HL-60 (cell line): ENCODE data around the gene MYOF.

ENCODE experiments used
- CTCF ChIP-seq: IDR thresholded peaks from one replicate; pipeline ENCODE4 v1.5.1; 2011; ENCODE audit warnings: low read length, control low read depth, inconsistent platforms; ENCODE audit not compliant: insufficient read depth
- POLR2AphosphoS5 ChIP-seq: IDR thresholded peaks from 2 replicates; pipeline ENCODE4 v1.6.1; 2012; ENCODE audit warnings: low read depth
- REST ChIP-seq: IDR thresholded peaks from 2 replicates; pipeline ENCODE4 v1.6.1; 2012; ENCODE audit warnings: low read depth; ENCODE audit not compliant: insufficient replicate concordance

GRCh38 chr10:93415693-93416092 is 66.4 kb downstream of the MYOF start:
- TF ChIP-seq CTCF (no peak), POLR2AphosphoS5 (no peak), REST (no peak)
